Endodermal cell (in vitro differentiated cells): ENCODE measurements around the gene P4HB. TPM values are rescaled to one million over a fixed set of nuclear protein-coding genes. Genes with fewer than 3 reads are reported as not detected.

ENCODE experiments used
- DNase-seq: peaks from one replicate; pipeline ENCODE4 v3.0.0-alpha.2; 2017
- H3K27ac ChIP-seq: 2 replicates; pipeline ENCODE4 v1.5.1; 2013; ENCODE audit warnings: mild to moderate bottlenecking, low read depth, low read length, moderate library complexity
- H3K27me3 ChIP-seq: 2 replicates; pipeline ENCODE4 v1.6.1; 2013; ENCODE audit warnings: mild to moderate bottlenecking, low read length, moderate library complexity; ENCODE audit not compliant: insufficient read depth, control insufficient read depth, poor library complexity, severe bottlenecking
- H3K36me3 ChIP-seq: 2 replicates; pipeline ENCODE4 v1.7.0; 2013; ENCODE audit warnings: mild to moderate bottlenecking, low read length, moderate library complexity; ENCODE audit not compliant: control insufficient read depth, insufficient read depth
- H3K4me1 ChIP-seq: one replicate; pipeline ENCODE4 v1.7.0; 2013; ENCODE audit warnings: low read length; ENCODE audit not compliant: control insufficient read depth, insufficient read depth
- H3K4me3 ChIP-seq: 2 replicates; pipeline ENCODE4 v1.5.1; 2013; ENCODE audit warnings: mild to moderate bottlenecking, low read length, moderate library complexity
- H3K9ac ChIP-seq: 2 replicates; pipeline ENCODE4 v1.6.1; 2013; ENCODE audit warnings: mild to moderate bottlenecking, low read length, moderate library complexity; ENCODE audit not compliant: poor library complexity, severe bottlenecking; ENCODE audit errors: extremely low read depth
- H3K9me3 ChIP-seq: 2 replicates; pipeline ENCODE4 v1.6.1; 2013; ENCODE audit warnings: mild to moderate bottlenecking, low read length, moderate library complexity; ENCODE audit not compliant: control insufficient read depth
- H3K27ac Mint-ChIP-seq: 2 replicates; pipeline ENCODE4 v1.8.0; 2020; ENCODE audit warnings: mixed read lengths
- H3K27me3 Mint-ChIP-seq: 2 replicates; pipeline ENCODE4 v1.8.0; 2021; ENCODE audit warnings: mild to moderate bottlenecking, mixed read lengths; ENCODE audit not compliant: insufficient read depth
- H3K36me3 Mint-ChIP-seq: 2 replicates; pipeline ENCODE4 v1.8.0; 2020; ENCODE audit warnings: low read depth, mixed read lengths
- H3K4me1 Mint-ChIP-seq: 2 replicates; pipeline ENCODE4 v1.8.0; 2020; ENCODE audit warnings: mixed read lengths
- H3K4me3 Mint-ChIP-seq: 2 replicates; pipeline ENCODE4 v1.8.0; 2020; ENCODE audit warnings: mild to moderate bottlenecking, moderate library complexity, mixed read lengths
- H3K9me3 Mint-ChIP-seq: 2 replicates; pipeline ENCODE4 v1.8.0; 2020; ENCODE audit warnings: mild to moderate bottlenecking, mixed read lengths
- WGBS, 2 experiments: methylation state at CpG; one replicate each; pipeline versions ENCODE4 v1.1.5 to v1.1.7; 2013; ENCODE audit warnings: missing lambda C conversion rate in 2 of 2, mixed read lengths in 1 of 2; ENCODE audit not compliant: insufficient coverage in 1 of 2, insufficient read length in 1 of 2; 5-methylcytosine and 5-hydroxymethylcytosine counted together
- total RNA-seq, 2 donors: library from RNA; stranded (reverse); fragmentation: NEBNext Ultra II Directional in 1 of 2; extraction: Animal tissue kit (Norgen Biotek cat#: 25700) in 1 of 2; gene quantifications; 2 replicates in 1 of 2; 3 replicates in 1 of 2; pipeline ENCODE4 v1.2.1, GENCODE V29; 2021
- TF ChIP-seq, protein P1 (sequence below): fragments of 200-600 bp; sonication (generic); conservative IDR thresholded peaks from 2 replicates; pipeline ENCODE4 v1.5.0; 2021; ENCODE audit warnings: antibody characterized with exemption, mild to moderate bottlenecking

P4HB gene
- total RNA-seq, 2 donors from 2014 or later: 493 to 535 TPM

DNA sequence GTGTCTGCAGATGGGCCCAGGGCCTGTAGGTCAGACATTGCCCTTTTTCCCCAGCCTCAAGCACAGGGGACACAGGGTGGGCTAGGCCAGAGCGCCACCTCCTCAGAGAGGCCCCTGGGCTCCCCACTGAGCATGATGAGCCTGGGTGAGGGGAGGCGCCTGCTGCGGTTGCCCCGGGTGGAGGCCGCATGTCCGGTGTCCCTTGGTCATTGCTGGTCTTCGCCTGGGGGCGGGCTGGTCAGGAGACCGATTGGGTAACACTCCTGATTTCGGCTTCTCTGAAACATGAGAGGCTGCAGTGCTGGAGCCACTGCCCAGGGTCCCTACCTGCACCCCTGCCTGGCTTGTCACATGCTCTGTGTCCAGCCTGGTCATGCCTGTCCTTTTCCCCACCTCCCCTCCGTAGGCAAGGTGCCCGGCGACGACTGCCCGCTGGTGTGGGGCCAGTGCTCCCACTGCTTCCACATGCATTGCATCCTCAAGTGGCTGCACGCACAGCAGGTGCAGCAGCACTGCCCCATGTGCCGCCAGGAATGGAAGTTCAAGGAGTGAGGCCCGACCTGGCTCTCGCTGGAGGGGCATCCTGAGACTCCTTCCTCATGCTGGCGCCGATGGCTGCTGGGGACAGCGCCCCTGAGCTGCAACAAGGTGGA lies 39.3 kb upstream of the P4HB start:
- peaks cover 10% of the 10 kb centered on the region for H3K27me3 ChIP-seq
- H3K27ac ChIP-seq: no peak overlapping the region
- Mint-ChIP-seq H3K4me1 (no peaks in the 10 kb centered on the region), H3K36me3 (peaks cover 31% of the 10 kb centered on the region), H3K4me3 (no peak overlapping the region), H3K27ac (no peak overlapping the region), H3K9me3 (no peaks in the 10 kb centered on the region), H3K27me3 (peaks cover 11% of the 10 kb centered on the region)
- no peak overlapping the region for H3K4me3 ChIP-seq
- WGBS, 2 experiments: 95 to 97% methylated on average over 17 to 22 of the region's 22 CpGs
- H3K9me3 ChIP-seq: no peaks in the 10 kb centered on the region
- H3K36me3 ChIP-seq: peaks cover 32% of the 10 kb centered on the region
- H3K9ac ChIP-seq: no peak overlapping the region
- DNase-seq: no peak
- no peaks in the 10 kb centered on the region for H3K4me1 ChIP-seq
- TF ChIP-seq, protein P1, sequence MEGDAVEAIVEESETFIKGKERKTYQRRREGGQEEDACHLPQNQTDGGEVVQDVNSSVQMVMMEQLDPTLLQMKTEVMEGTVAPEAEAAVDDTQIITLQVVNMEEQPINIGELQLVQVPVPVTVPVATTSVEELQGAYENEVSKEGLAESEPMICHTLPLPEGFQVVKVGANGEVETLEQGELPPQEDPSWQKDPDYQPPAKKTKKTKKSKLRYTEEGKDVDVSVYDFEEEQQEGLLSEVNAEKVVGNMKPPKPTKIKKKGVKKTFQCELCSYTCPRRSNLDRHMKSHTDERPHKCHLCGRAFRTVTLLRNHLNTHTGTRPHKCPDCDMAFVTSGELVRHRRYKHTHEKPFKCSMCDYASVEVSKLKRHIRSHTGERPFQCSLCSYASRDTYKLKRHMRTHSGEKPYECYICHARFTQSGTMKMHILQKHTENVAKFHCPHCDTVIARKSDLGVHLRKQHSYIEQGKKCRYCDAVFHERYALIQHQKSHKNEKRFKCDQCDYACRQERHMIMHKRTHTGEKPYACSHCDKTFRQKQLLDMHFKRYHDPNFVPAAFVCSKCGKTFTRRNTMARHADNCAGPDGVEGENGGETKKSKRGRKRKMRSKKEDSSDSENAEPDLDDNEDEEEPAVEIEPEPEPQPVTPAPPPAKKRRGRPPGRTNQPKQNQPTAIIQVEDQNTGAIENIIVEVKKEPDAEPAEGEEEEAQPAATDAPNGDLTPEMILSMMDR: no peak

DNA sequence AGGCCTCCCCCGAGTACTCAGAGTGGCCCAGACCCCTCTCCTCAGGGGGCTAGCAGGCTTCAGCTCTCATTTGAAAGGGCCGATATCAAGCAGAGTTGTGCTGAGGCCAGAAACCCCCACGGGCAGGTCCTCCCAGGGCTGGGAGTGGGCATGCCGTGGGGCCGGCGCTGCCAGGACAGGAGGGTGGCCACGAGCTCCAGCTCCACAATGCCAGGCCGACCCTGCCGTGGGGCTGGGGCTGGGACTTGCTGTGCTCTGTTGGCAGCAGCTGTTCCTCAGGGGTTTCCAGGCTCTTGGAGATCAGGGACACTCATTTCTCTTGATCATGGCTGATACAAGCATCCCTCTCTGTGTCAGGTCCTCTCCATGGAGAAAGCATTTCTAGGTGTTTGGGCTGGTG lies 38.5 kb upstream of the P4HB start:
- Histone ChIP-seq H3K4me3 (no peak overlapping the region), H3K36me3 (peaks cover 33% of the 10 kb centered on the region), H3K4me1 (no peaks in the 10 kb centered on the region), H3K9ac (no peak overlapping the region), H3K9me3 (no peaks in the 10 kb centered on the region), H3K27ac (no peak overlapping the region), H3K27me3 (peaks cover 10% of the 10 kb centered on the region)
- Mint-ChIP-seq H3K9me3 (no peaks in the 10 kb centered on the region), H3K36me3 (peaks cover 34% of the 10 kb centered on the region), H3K4me3 (no peak overlapping the region), H3K27me3 (peaks cover 11% of the 10 kb centered on the region), H3K27ac (no peak overlapping the region), H3K4me1 (no peaks in the 10 kb centered on the region)
- 95 to 97% methylated on average over 9 of the region's 9 CpGs for WGBS, 2 experiments
- TF ChIP-seq, protein P1: no peak
- DNase-seq: no peak

DNA sequence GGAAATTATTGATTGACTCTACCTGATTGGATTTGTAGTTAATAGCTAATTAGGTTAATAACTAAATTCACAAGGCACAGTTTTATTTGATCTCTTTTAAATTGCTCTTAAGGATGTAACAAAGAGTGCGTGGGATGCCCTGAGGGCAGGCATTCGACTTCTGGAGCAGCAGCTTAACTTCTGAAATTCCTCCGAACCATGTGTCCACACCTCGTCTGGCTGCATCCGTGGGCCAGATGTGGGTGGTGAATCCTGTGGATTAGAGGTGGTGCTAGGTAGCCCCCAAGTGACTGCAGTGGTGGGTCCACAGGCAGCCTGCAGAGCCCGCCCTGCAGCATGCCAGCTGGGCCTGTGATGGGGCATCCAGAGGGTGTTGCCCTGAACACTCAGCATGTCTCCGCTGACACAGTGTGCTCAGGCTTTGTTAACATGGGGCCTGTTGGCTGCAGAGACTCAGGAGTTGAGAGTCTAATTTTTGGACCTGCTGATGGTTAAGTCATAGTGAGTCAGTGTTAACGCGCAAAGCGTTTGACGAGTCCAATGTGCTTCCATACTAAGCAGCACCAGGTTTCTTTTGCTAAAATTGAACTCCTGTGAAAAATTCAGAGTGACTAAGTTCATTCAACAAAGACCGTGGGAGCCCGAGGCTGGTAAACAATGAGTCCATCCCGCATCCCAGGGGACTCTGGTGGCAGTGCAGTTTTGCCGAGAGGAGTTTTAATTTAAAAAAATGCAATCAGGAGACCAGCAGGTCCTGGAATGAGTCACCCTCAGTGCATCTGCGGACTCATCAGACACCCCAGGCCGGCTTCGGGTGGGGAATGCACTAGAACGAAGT lies 37.9 kb upstream of the P4HB start:
- no peaks in the 10 kb centered on the region for H3K9me3 Mint-ChIP-seq
- peaks cover 10% of the 10 kb centered on the region for H3K27me3 ChIP-seq
- H3K27me3 Mint-ChIP-seq: peaks cover 11% of the 10 kb centered on the region
- no peaks in the 10 kb centered on the region for H3K4me1 ChIP-seq
- no peak for DNase-seq
- no peak overlapping the region for H3K9ac ChIP-seq
- peaks cover 35% of the 10 kb centered on the region for H3K36me3 Mint-ChIP-seq
- no peak overlapping the region for H3K4me3 ChIP-seq
- TF ChIP-seq, protein P1: no peak
- no peak overlapping the region for H3K27ac ChIP-seq
- H3K4me1 Mint-ChIP-seq: no peaks in the 10 kb centered on the region
- no peak overlapping the region for H3K4me3 Mint-ChIP-seq
- 92 to 94% methylated on average over 17 to 19 of the region's 19 CpGs for WGBS, 2 experiments
- no peak overlapping the region for H3K27ac Mint-ChIP-seq
- H3K36me3 ChIP-seq: peaks cover 37% of the 10 kb centered on the region
- H3K9me3 ChIP-seq: no peaks in the 10 kb centered on the region
